Mesodermal cell (in vitro differentiated cells): ENCODE data around the gene FZR1.

ENCODE experiments used
- H3K27ac ChIP-seq: 2 replicates; pipeline ENCODE4 v1.7.0; 2013; ENCODE audit warnings: mild to moderate bottlenecking, low read depth, low read length, moderate library complexity; ENCODE audit not compliant: severe bottlenecking
- H3K36me3 ChIP-seq: 2 replicates; pipeline ENCODE4 v1.7.1; 2013; ENCODE audit warnings: mild to moderate bottlenecking, low read length, moderate library complexity; ENCODE audit not compliant: control insufficient read depth, insufficient read depth
- H3K4me1 ChIP-seq: one replicate; pipeline ENCODE4 v1.7.1; 2013; ENCODE audit warnings: mild to moderate bottlenecking, low read length; ENCODE audit not compliant: insufficient read depth, control insufficient read depth, poor library complexity, severe bottlenecking
- H3K4me3 ChIP-seq: 2 replicates; pipeline ENCODE4 v1.7.0; 2013; ENCODE audit warnings: low read length, control low read depth, mild to moderate bottlenecking; ENCODE audit not compliant: insufficient read depth, poor library complexity, severe bottlenecking; ENCODE audit errors: extremely low read depth
- H3K9me3 ChIP-seq: 2 replicates; pipeline ENCODE4 v1.7.1; 2013; ENCODE audit warnings: mild to moderate bottlenecking, low read length, moderate library complexity; ENCODE audit not compliant: control insufficient read depth
- WGBS, 2 experiments: methylation state at CpG; one replicate each; pipeline ENCODE4 v1.1.5; 2013; ENCODE audit warnings: missing lambda C conversion rate in 2 of 2; ENCODE audit not compliant: insufficient coverage in 2 of 2; 5-methylcytosine and 5-hydroxymethylcytosine counted together

FZR1 gene

DNA sequence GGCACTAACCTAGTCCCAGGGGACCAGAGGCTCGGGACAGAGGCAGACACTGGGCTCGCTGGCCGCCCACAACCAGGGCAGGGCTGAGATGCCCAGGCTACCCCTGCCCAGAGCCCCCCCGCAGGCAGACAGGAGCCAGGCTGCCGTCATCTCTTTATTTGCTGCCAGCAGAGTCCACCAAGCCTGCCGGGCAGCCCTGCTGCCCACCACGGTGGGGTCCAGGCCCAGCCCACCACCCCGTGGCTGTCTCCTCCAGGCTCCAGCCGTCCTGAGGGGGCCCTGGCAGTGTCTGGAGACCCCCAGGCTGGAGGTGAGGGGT is 37.9 kb downstream of the FZR1 start:
- H3K27ac ChIP-seq, result no peak overlapping the region
- no peaks in the 10 kb centered on the region for H3K9me3 ChIP-seq
- H3K4me1 ChIP-seq, result no peaks in the 10 kb centered on the region
- H3K4me3 ChIP-seq, result no peak overlapping the region
- 93 to 97% methylated on average over 9 of the region's 9 CpGs for WGBS, 2 experiments
- peaks cover 40% of the 10 kb centered on the region for H3K36me3 ChIP-seq

- Histone ChIP-seq H3K27ac (no peak overlapping the region), H3K9me3 (no peaks in the 10 kb centered on the region), H3K36me3 (peaks cover 33% of the 10 kb centered on the region), H3K4me3 (no peak overlapping the region), H3K4me1 (no peaks in the 10 kb centered on the region)
- 36 to 75% methylated on average over 6 to 29 of the region's 30 CpGs for WGBS, 2 experiments
These were observed 38.9 kb downstream of the FZR1 start for GRCh38 chr19:3544742-3545668.

- Histone ChIP-seq H3K9me3 (no peaks in the 10 kb centered on the region), H3K4me3 (no peak overlapping the region), H3K27ac (no peak overlapping the region), H3K36me3 (peaks cover 34% of the 10 kb centered on the region), H3K4me1 (no peaks in the 10 kb centered on the region)
- 89 to 94% methylated on average over 8 to 10 of the region's 10 CpGs for WGBS, 2 experiments
These were observed 39.5 kb downstream of the FZR1 start for GRCh38 chr19:3545669-3546034.

- WGBS, 2 experiments, result 95 to 99% methylated on average over 21 to 22 of the region's 23 CpGs
- Histone ChIP-seq H3K36me3 (peaks cover 39% of the 10 kb centered on the region), H3K27ac (no peak overlapping the region), H3K9me3 (no peaks in the 10 kb centered on the region), H3K4me3 (no peak overlapping the region), H3K4me1 (no peaks in the 10 kb centered on the region)
These were observed 40.0 kb downstream of the FZR1 start for GRCh38 chr19:3546119-3546518.

- Histone ChIP-seq H3K4me3 (no peak overlapping the region), H3K36me3 (peaks cover 45% of the 10 kb centered on the region), H3K4me1 (no peaks in the 10 kb centered on the region), H3K27ac (no peak overlapping the region), H3K9me3 (no peaks in the 10 kb centered on the region)
- 93 to 94% methylated on average over 13 to 15 of the region's 15 CpGs for WGBS, 2 experiments
These were observed 41.2 kb downstream of the FZR1 start for GRCh38 chr19:3547301-3547731.

DNA sequence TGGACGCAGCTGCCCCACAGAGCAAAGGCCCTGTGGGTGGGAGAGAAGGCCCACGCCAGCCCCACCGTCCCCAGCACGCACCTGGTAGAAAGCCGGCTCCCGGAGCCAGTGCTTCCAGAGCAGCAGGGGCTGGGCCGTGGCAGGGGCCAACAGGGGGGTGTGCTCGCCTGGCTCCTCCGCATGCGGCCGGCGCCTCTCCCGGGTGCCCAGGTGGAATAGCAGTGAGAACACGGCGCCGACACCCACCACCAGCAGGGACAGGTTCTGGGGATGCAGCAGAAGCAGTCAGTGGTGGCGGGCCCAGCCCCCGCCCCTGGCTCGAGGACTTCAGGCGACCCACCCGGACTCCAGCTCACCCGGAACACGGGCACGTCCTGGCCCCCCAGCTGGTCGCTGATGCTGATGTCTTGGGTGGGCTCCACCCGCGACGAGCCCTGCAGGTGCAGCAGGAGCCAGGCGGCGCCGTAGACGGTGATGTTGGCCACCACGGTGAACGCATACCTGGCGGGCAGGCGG is 41.7 kb downstream of the FZR1 start:
- H3K4me1 ChIP-seq, result peaks cover 3% of the 10 kb centered on the region
- no peaks in the 10 kb centered on the region for H3K9me3 ChIP-seq
- H3K36me3 ChIP-seq, result peaks cover 48% of the 10 kb centered on the region
- WGBS, 2 experiments, result 95 to 96% methylated on average over 31 to 36 of the region's 36 CpGs
- no peak overlapping the region for H3K4me3 ChIP-seq
- no peak overlapping the region for H3K27ac ChIP-seq

DNA sequence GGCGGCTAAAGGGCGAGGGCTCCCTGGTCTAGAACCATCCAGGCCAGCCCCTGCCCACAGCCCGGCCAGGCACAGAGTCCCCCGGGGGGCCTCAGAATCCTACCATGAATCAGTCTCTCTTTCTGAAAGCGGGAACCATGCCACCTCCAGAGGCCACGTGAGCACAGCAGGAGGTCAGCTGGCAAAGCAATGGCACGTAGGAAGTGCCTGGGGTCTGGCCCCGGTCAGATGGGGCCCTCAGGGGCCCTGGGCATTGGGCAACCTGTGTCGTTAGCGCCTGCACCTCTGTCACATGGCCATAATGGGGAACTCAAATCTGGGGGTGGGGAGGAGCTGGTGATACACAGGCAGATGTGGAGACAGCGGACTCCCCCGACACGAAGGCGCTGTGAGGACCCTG is 42.5 kb downstream of the FZR1 start:
- 92 to 93% methylated on average over 12 to 14 of the region's 14 CpGs for WGBS, 2 experiments
- H3K4me1 ChIP-seq, result peaks cover 6% of the 10 kb centered on the region
- H3K36me3 ChIP-seq, result peaks cover 48% of the 10 kb centered on the region
- no peak overlapping the region for H3K4me3 ChIP-seq
- no peak overlapping the region for H3K27ac ChIP-seq
- no peaks in the 10 kb centered on the region for H3K9me3 ChIP-seq

DNA sequence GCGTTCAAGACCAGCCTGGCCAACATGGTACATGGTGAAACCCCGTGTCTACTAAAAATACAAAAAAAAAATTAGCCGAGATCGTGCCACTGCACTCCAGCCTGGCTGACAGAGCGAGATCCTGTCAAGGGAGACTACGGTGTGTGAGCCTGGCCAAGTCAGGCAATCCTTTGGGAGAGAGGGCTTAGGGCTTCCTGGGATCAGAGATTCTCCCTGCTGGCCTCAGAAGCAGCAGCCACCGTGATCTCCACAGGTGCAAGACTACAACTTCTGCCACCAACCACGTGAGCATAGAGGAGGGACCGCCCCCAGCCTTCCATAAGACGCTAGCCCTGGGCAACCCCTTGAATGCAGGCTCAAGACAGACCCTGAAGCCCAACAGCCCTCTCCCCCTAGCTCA is 43.7 kb downstream of the FZR1 start:
- Histone ChIP-seq H3K9me3 (no peaks in the 10 kb centered on the region), H3K36me3 (peaks cover 42% of the 10 kb centered on the region), H3K27ac (no peak overlapping the region), H3K4me1 (peaks cover 6% of the 10 kb centered on the region), H3K4me3 (no peak overlapping the region)
- 94 to 96% methylated on average over 7 to 9 of the region's 10 CpGs for WGBS, 2 experiments

DNA sequence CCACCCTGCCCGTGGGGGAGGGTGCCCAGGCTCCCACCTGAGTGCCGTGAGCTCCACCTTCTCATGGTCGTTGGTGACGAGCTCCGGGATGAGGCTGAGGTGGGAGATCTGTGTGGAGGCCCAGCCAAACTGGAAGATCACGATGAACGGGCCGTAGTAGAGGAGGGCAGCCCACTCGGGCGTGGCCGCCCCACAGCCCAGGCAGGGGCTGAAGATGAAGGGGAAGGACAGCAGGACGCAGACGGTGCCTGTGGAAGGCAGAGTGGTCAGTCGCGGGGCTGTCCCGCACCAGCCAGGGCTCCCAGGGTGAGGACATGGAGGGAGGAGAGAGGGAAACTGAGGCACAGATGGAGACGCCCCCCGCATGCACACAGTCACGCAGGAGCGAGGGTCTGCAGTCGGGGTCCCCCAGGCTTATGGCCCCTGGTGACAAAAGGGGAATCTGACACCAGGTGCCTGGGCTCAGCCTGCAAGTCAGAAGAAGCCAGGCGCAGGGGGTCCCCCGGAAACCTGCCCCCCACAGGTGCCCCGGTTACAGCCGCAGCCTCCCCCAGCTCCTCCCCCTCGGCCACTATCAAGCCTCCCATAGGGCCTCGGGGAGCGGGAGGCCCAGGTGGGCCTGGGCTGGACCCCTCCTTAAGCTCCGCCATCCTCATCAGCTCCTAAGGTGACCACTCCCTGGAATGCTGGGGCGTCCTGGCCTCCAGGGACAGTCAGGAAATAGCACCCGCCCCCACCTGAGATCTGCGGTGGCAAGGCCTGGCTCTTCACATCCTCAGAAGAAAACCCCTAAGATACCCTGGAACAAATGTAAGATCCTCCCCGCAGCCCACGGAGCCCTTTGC is 45.1 kb downstream of the FZR1 start:
- Histone ChIP-seq H3K36me3 (peaks cover 44% of the 10 kb centered on the region), H3K9me3 (no peaks in the 10 kb centered on the region), H3K4me3 (no peak overlapping the region), H3K4me1 (peaks cover 13% of the 10 kb centered on the region), H3K27ac (no peak overlapping the region)
- 96% methylated on average over 25 to 31 of the region's 34 CpGs for WGBS, 2 experiments

DNA sequence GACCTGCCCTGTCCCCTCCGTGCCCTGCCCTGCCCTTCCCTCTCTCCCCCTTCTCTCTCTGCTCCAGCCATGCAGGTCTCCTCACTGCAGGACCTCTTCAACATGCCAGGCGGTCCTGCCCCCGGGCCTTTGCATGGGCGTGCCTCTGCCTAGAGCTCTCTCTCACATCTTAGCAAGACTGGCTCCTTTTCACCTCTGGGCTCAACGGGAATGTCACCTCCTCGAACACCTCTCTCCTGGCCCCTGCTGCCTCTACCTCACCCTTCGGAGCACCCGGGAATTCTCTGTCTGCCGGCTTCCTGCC is 45.6 kb downstream of the FZR1 start:
- peaks cover 39% of the 10 kb centered on the region for H3K36me3 ChIP-seq
- 93 to 94% methylated on average over 8 to 9 of the region's 9 CpGs for WGBS, 2 experiments
- no peak overlapping the region for H3K27ac ChIP-seq
- peaks cover 18% of the 10 kb centered on the region for H3K4me1 ChIP-seq
- H3K9me3 ChIP-seq, result no peaks in the 10 kb centered on the region
- no peak overlapping the region for H3K4me3 ChIP-seq
